GM21515 (cell line): ENCODE results near the gene PON1.

ENCODE experiments used
- ATAC-seq: cut with Tn5 transposase; IDR thresholded peaks from one replicate; pipeline ENCODE4 v1.9.1; 2021; ENCODE audit not compliant: unreplicated experiment

Gene PON1

GRCh38 chr7:95317966-95318365 is 6.4 kb downstream of the PON1 start:
- no peak for ATAC-seq

GRCh38 chr7:95317546-95317945 is 6.8 kb downstream of the PON1 start:
- no peak for ATAC-seq

GRCh38 chr7:95316588-95316987 is 7.7 kb downstream of the PON1 start:
- ATAC-seq: peak; percentile 76

GRCh38 chr7:95312561-95312960 is 11.8 kb downstream of the PON1 start:
- ATAC-seq: no peak

GRCh38 chr7:95311389-95311788 is 12.9 kb downstream of the PON1 start:
- no peak for ATAC-seq

- no peak for ATAC-seq
Measured at GRCh38 chr7:95309951-95310350, 14.4 kb downstream of the PON1 start.

GRCh38 chr7:95304990-95305389 is 19.3 kb downstream of the PON1 start:
- no peak for ATAC-seq

- no peak for ATAC-seq
Measured at GRCh38 chr7:95303013-95303905, 21.1 kb downstream of the PON1 start.

GRCh38 chr7:95298091-95298490 is 26.2 kb downstream of the PON1 start:
- ATAC-seq: no peak

GRCh38 chr7:95297041-95297440 is 27.3 kb downstream of the PON1 start:
- no peak for ATAC-seq

- ATAC-seq: no peak
Measured at GRCh38 chr7:95296456-95296855, 27.9 kb downstream of the PON1 start.

- ATAC-seq: no peak
Measured at GRCh38 chr7:95295397-95295796, 28.9 kb downstream of the PON1 start.

GRCh38 chr7:95290166-95290830 is 34.0 kb downstream of the PON1 start:
- ATAC-seq: no peak

- ATAC-seq: no peak
Measured at GRCh38 chr7:95286096-95286495, 38.2 kb downstream of the PON1 start.

- no peak for ATAC-seq
Measured at GRCh38 chr7:95279417-95279816, 44.9 kb downstream of the PON1 start.

GRCh38 chr7:95276114-95276513 is 48.2 kb downstream of the PON1 start:
- ATAC-seq: no peak

GRCh38 chr7:95269640-95270039 is 54.7 kb downstream of the PON1 start:
- no peak for ATAC-seq

GRCh38 chr7:95267754-95268153 is 56.6 kb downstream of the PON1 start:
- no peak for ATAC-seq

- no peak for ATAC-seq
Measured at GRCh38 chr7:95265634-95266033, 58.7 kb downstream of the PON1 start.

- ATAC-seq: no peak
Measured at GRCh38 chr7:95264363-95264891, 59.9 kb downstream of the PON1 start.

GRCh38 chr7:95263785-95264362 is 60.5 kb downstream of the PON1 start:
- ATAC-seq: no peak

- ATAC-seq: no peak
Measured at GRCh38 chr7:95262875-95263274, 61.5 kb downstream of the PON1 start.
